ENCODE results near the gene SEC31A.
A peak's percentile ranks its signal among the peaks of the same experiment; 100 is the strongest.
"Not testable (repeated sequence)": the region's sequence is repeated elsewhere in the genome, so short reads cannot be mapped to it uniquely, and the experiment has no call there.

Gene SEC31A

GRCh38 chr4:82891707-82892466, 934 bp upstream of the SEC31A start:
- H3K27me3 ChIP-seq (ENCODE audit: control insufficient read depth in 1 of 2, insufficient read depth in 2 of 2, low read length in 2 of 2): no peaks in the 10 kb centered on the region
- peaks cover 19% of the 10 kb centered on the region for H3K36me3 ChIP-seq (ENCODE audit: insufficient read depth, low read length)
- H3K27ac ChIP-seq (ENCODE audit: low read depth, low read length): peak overlapping the region; percentile 99
- H3K9me3 ChIP-seq (ENCODE audit: low read length): no peaks in the 10 kb centered on the region
- peaks cover 19% of the 10 kb centered on the region for H3K4me1 ChIP-seq (ENCODE audit: insufficient read depth, low read length)
- peak overlapping the region; percentile 91 for H3K9ac ChIP-seq (ENCODE audit: low read length)
- H3K4me3 ChIP-seq (ENCODE audit: low read depth in 1 of 2, low read length in 2 of 2): peak overlapping the region; percentile 79 to 91

DNA sequence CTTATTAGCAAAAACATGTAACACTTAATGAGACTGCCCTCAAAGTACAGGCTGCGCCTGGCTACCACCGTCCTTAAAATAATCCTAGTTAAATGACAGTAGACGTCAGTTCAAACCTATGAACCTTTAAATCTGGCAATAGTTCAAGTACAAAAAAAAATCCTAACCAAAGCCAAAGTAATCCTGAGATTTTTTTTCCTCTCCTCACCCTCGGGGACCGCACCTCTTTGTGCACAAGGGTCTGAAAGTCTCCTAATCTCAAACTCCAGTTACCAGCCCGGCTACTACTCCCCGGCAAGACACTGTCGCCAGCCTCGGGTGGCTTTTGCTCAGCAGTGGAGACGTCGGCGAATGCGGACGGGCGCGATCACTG, 439 bp downstream of the SEC31A start:
- peaks cover 32% of the 10 kb centered on the region for H3K4me1 ChIP-seq (ENCODE audit: insufficient read depth, low read length)
- H3K36me3 ChIP-seq (ENCODE audit: insufficient read depth, low read length): peaks cover 13% of the 10 kb centered on the region
- H3K27me3 ChIP-seq (ENCODE audit: control insufficient read depth in 1 of 2, insufficient read depth in 2 of 2, low read length in 2 of 2): no peaks in the 10 kb centered on the region
- peak overlapping the region; percentile 76 for H3K9ac ChIP-seq (ENCODE audit: low read length)
- peak overlapping the region; percentile 79 to 91 for H3K4me3 ChIP-seq (ENCODE audit: low read depth in 1 of 2, low read length in 2 of 2)
- peak overlapping the region; percentile 99 for H3K27ac ChIP-seq (ENCODE audit: low read depth, low read length)
- no peaks in the 10 kb centered on the region for H3K9me3 ChIP-seq (ENCODE audit: low read length)

GRCh38 chr4:82889287-82889686, 1.7 kb downstream of the SEC31A start:
- no peaks in the 10 kb centered on the region for H3K27me3 ChIP-seq (ENCODE audit: control insufficient read depth in 1 of 2, insufficient read depth in 2 of 2, low read length in 2 of 2)
- peak overlapping the region in 1 of 2 donors; percentile 91 for H3K4me3 ChIP-seq (ENCODE audit: low read depth in 1 of 2, low read length in 2 of 2)
- H3K36me3 ChIP-seq (ENCODE audit: insufficient read depth, low read length): peaks cover 6% of the 10 kb centered on the region
- H3K4me1 ChIP-seq (ENCODE audit: insufficient read depth, low read length): peaks cover 35% of the 10 kb centered on the region
- no peaks in the 10 kb centered on the region for H3K9me3 ChIP-seq (ENCODE audit: low read length)
- no peak overlapping the region for H3K9ac ChIP-seq (ENCODE audit: low read length)
- no peak overlapping the region for H3K27ac ChIP-seq (ENCODE audit: low read depth, low read length)

- Histone ChIP-seq H3K4me1 (ENCODE audit: insufficient read depth, low read length) (peaks cover 29% of the 10 kb centered on the region), H3K9ac (ENCODE audit: low read length) (no peak overlapping the region), H3K36me3 (ENCODE audit: insufficient read depth, low read length) (no peaks in the 10 kb centered on the region), H3K27ac (ENCODE audit: low read depth, low read length) (no peak overlapping the region), H3K27me3 (ENCODE audit: control insufficient read depth in 1 of 2, insufficient read depth in 2 of 2, low read length in 2 of 2) (no peaks in the 10 kb centered on the region), H3K9me3 (ENCODE audit: low read length) (no peaks in the 10 kb centered on the region), H3K4me3 (ENCODE audit: low read depth in 1 of 2, low read length in 2 of 2) (no peak overlapping the region)
Measured at GRCh38 chr4:82886147-82886942, 4.6 kb downstream of the SEC31A start.

GRCh38 chr4:82885410-82885809, 5.5 kb downstream of the SEC31A start:
- H3K4me1 ChIP-seq (ENCODE audit: insufficient read depth, low read length): peaks cover 29% of the 10 kb centered on the region
- no peak overlapping the region for H3K4me3 ChIP-seq (ENCODE audit: low read depth in 1 of 2, low read length in 2 of 2)
- H3K36me3 ChIP-seq (ENCODE audit: insufficient read depth, low read length): no peaks in the 10 kb centered on the region
- H3K27ac ChIP-seq (ENCODE audit: low read depth, low read length): no peak overlapping the region
- H3K9me3 ChIP-seq (ENCODE audit: low read length): no peaks in the 10 kb centered on the region
- no peaks in the 10 kb centered on the region for H3K27me3 ChIP-seq (ENCODE audit: control insufficient read depth in 1 of 2, insufficient read depth in 2 of 2, low read length in 2 of 2)
- H3K9ac ChIP-seq (ENCODE audit: low read length): no peak overlapping the region

DNA sequence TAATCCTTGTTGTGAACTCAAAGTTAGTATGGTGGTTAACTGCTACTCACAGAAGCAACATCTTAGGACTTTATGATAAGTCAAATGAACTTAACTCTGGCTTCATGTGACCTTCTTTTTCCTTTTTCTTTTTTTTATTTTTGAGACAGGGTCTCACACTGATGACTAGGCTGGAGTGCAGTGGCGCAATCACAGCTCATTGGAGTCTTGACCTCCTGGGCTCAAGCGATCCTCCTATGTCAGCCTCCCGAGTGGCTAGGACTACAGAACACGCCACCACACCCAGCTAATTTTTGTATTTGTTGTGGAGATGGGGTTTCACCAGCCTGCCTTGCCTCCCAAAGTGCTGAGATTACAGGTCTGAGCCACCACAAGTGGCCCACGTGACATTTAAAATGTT, 22.4 kb downstream of the SEC31A start:
- Histone ChIP-seq H3K4me3 (ENCODE audit: low read depth in 1 of 2, low read length in 2 of 2) (no peak overlapping the region), H3K27ac (ENCODE audit: low read depth, low read length) (no peak overlapping the region), H3K9me3 (ENCODE audit: low read length) (no peaks in the 10 kb centered on the region), H3K4me1 (ENCODE audit: insufficient read depth, low read length) (no peaks in the 10 kb centered on the region), H3K9ac (ENCODE audit: low read length) (no peak overlapping the region), H3K27me3 (ENCODE audit: control insufficient read depth in 1 of 2, insufficient read depth in 2 of 2, low read length in 2 of 2) (no peaks in the 10 kb centered on the region), H3K36me3 (ENCODE audit: insufficient read depth, low read length) (peaks cover 49% of the 10 kb centered on the region)

DNA sequence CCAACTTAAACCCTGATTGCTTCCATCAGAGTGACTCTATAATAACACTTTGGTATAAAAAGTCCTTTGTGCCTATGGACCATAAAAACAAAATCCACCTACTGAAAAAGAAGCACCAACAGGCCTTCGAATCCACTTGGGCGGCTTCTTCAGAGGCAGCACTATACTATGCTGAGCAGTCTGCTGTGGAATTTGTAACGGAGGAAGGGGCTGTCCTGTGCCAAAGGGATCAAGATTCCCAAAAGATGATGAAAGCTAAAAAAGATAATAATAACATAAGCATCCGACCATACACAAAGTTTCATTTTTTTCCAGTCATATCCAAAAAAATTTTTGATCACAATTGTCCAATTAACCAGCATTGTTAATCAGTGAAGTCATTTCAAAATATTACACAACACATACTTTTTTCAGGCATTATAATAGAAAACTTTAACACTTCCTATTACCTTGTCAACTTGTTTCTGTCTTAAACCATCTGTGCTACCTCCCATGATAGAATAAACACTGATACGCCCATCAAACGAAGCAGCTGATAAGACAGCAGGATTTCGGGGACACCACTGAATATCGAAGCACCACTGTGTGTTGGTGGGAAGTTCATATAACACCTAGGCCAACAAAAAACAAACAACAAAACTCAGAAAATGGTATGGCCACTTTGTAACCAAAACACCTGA, 24.1 kb downstream of the SEC31A start:
- H3K4me1 ChIP-seq (ENCODE audit: insufficient read depth, low read length): no peaks in the 10 kb centered on the region
- H3K9me3 ChIP-seq (ENCODE audit: low read length): no peaks in the 10 kb centered on the region
- no peak overlapping the region for H3K27ac ChIP-seq (ENCODE audit: low read depth, low read length)
- no peak overlapping the region for H3K4me3 ChIP-seq (ENCODE audit: low read depth in 1 of 2, low read length in 2 of 2)
- H3K36me3 ChIP-seq (ENCODE audit: insufficient read depth, low read length): peaks cover 55% of the 10 kb centered on the region
- H3K27me3 ChIP-seq (ENCODE audit: control insufficient read depth in 1 of 2, insufficient read depth in 2 of 2, low read length in 2 of 2): no peaks in the 10 kb centered on the region
- H3K9ac ChIP-seq (ENCODE audit: low read length): no peak overlapping the region

DNA sequence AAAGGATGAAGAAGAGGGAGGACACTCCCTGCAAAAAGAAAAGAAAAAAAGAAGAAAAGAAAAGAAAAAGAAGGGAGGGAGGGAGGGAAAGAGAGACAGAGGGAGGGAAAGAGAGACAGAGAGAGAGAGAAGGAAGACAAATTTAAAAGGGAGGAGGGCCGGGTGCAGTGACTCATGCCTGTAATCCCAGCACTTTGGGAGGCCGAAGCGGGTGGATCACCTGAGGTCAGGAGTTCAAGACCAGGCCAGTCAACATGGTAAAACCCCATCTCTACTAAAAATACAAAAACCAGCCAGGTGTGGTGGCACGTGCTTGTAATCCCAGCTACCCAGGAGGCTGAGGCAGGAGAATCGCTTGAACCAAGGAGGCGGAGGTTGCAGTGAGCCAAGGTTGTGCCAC, 24.9 kb downstream of the SEC31A start:
- not testable (repeated sequence) for H3K4me3 ChIP-seq (ENCODE audit: low read depth in 1 of 2, low read length in 2 of 2); H3K4me1 ChIP-seq (ENCODE audit: insufficient read depth, low read length); H3K9ac ChIP-seq (ENCODE audit: low read length); H3K27me3 ChIP-seq (ENCODE audit: control insufficient read depth in 1 of 2, insufficient read depth in 2 of 2, low read length in 2 of 2); H3K27ac ChIP-seq (ENCODE audit: low read depth, low read length); H3K9me3 ChIP-seq (ENCODE audit: low read length)
- peaks cover 47% of the 10 kb centered on the region for H3K36me3 ChIP-seq (ENCODE audit: insufficient read depth, low read length)

- Histone ChIP-seq H3K27ac (ENCODE audit: low read depth, low read length) (no peak overlapping the region), H3K4me1 (ENCODE audit: insufficient read depth, low read length) (no peaks in the 10 kb centered on the region), H3K9ac (ENCODE audit: low read length) (no peak overlapping the region), H3K27me3 (ENCODE audit: control insufficient read depth in 1 of 2, insufficient read depth in 2 of 2, low read length in 2 of 2) (no peaks in the 10 kb centered on the region), H3K4me3 (ENCODE audit: low read depth in 1 of 2, low read length in 2 of 2) (no peak overlapping the region), H3K9me3 (ENCODE audit: low read length) (no peaks in the 10 kb centered on the region), H3K36me3 (ENCODE audit: insufficient read depth, low read length) (peaks cover 42% of the 10 kb centered on the region)
Measured at GRCh38 chr4:82865592-82865991, 25.4 kb downstream of the SEC31A start.

DNA sequence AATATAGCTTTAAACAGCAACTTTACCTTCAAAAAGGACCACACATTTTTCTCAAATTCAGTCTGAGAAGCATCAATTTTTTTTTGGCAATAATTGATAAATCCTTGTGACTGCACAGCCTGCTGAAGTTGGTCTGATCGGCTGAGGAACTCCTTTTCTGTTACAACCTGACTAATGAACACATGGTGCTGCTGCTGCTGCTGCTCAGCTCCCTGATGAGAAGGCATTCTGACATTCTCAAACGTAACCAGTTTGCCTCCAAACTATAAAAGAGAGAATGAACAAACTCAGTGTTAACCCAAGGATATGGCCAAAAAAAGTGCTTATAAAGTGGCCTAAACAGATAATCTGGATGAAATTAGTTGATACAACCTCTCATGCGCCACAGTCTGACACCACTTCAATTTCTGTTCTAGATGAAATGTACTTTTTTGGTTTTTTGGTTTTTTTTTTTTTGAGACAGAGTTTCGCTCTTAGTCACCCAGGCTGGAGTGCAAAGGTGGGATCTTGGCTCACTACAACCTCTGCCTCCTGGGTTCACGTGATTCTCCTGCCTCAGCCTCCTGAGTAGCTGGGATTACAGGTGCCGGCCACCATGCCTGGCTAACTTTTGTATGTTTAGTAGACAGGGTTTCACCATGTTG, 26.5 kb downstream of the SEC31A start:
- H3K36me3 ChIP-seq (ENCODE audit: insufficient read depth, low read length): peaks cover 35% of the 10 kb centered on the region
- H3K9ac ChIP-seq (ENCODE audit: low read length): no peak overlapping the region
- H3K27ac ChIP-seq (ENCODE audit: low read depth, low read length): no peak overlapping the region
- H3K27me3 ChIP-seq (ENCODE audit: control insufficient read depth in 1 of 2, insufficient read depth in 2 of 2, low read length in 2 of 2): no peaks in the 10 kb centered on the region
- no peaks in the 10 kb centered on the region for H3K4me1 ChIP-seq (ENCODE audit: insufficient read depth, low read length)
- H3K4me3 ChIP-seq (ENCODE audit: low read depth in 1 of 2, low read length in 2 of 2): no peak overlapping the region
- no peaks in the 10 kb centered on the region for H3K9me3 ChIP-seq (ENCODE audit: low read length)

DNA sequence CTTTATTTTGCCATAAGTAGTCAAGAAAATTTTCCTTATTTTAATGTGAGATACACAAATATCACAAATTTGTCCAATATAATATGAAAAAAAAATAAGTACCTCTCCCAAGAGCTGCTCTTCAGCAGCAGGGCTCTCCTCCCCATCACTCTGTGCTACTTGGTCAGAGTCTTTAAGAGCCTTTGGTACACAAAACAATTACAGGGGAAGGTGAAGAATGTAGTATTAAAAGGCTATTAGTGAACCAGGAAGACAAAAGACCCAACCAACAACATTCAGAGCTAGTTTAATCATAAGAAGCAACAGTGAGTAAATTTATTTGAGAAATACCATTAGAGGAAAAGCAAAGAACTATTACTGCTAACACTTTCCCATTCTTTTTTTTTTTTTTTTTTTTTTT, 29.4 kb downstream of the SEC31A start:
- Histone ChIP-seq H3K27ac (ENCODE audit: low read depth, low read length) (no peak overlapping the region), H3K9me3 (ENCODE audit: low read length) (no peaks in the 10 kb centered on the region), H3K4me3 (ENCODE audit: low read depth in 1 of 2, low read length in 2 of 2) (no peak overlapping the region), H3K9ac (ENCODE audit: low read length) (no peak overlapping the region), H3K36me3 (ENCODE audit: insufficient read depth, low read length) (peaks cover 36% of the 10 kb centered on the region), H3K27me3 (ENCODE audit: control insufficient read depth in 1 of 2, insufficient read depth in 2 of 2, low read length in 2 of 2) (no peaks in the 10 kb centered on the region), H3K4me1 (ENCODE audit: insufficient read depth, low read length) (no peaks in the 10 kb centered on the region)
